IMR-90 (cell line): ENCODE results near the gene PPFIBP2. TPM values are rescaled to one million over a fixed set of nuclear protein-coding genes. Genes with fewer than 3 reads are reported as not detected.

ENCODE experiments used
- ATAC-seq: fragments of 200-7000 bp; cut with Tn5 transposase; 2 replicates; pipeline ENCODE4 v1.9.1; 2020; ENCODE audit warnings: low read depth, mild to moderate bottlenecking, moderate library complexity
- BruUV-seq: library from RNA; stranded (reverse); fragments of 400-500 nt; replicated peaks from 2 replicates; lab custom pipeline; 2021; lab: Mats Ljungman, UMichigan
- CTCF ChIA-PET: fragments of 300-600 bp; formaldehyde crosslinking; extraction: SDS; loops from one replicate; lab custom pipeline; 2021; ENCODE audit warnings: antibody characterized with exemption; lab: Yijun Ruan, JAX
- POLR2A ChIA-PET: fragments of 300-600 bp; sonication (Branson Sonifier 250); formaldehyde crosslinking; loops from one replicate; lab custom pipeline; 2022; ENCODE audit warnings: antibody characterized with exemption; ENCODE audit not compliant: unreplicated experiment; lab: Charles Lee
- DNase-seq: peaks from one replicate; pipeline ENCODE4 v3.0.0; 2013
- H2AFZ ChIP-seq: replicated peaks from 2 replicates; pipeline ENCODE3; 2013; ENCODE audit warnings: low read length, mild to moderate bottlenecking; ENCODE audit not compliant: poor library complexity
- H2AK5ac ChIP-seq: 2 replicates; pipeline ENCODE4 v1.6.1; 2013; ENCODE audit warnings: low read depth, low read length, inconsistent platforms
- H2AK9ac ChIP-seq: replicated peaks from 2 replicates; pipeline ENCODE3; 2013; ENCODE audit warnings: mild to moderate bottlenecking, low read depth, low read length, moderate library complexity; ENCODE audit not compliant: poor library complexity
- H2BK120ac ChIP-seq: 2 replicates; pipeline ENCODE4 v1.6.1; 2013; ENCODE audit warnings: low read depth, low read length, inconsistent platforms
- H2BK15ac ChIP-seq: 3 replicates; pipeline ENCODE4 v1.6.1; 2013; ENCODE audit warnings: low read depth, low read length, inconsistent platforms
- H2BK20ac ChIP-seq: 2 replicates; pipeline ENCODE4 v1.6.1; 2013; ENCODE audit warnings: low read depth, mild to moderate bottlenecking, inconsistent platforms, low read length, moderate library complexity
- H2BK5ac ChIP-seq: 2 replicates; pipeline ENCODE4 v1.6.1; 2013; ENCODE audit warnings: mild to moderate bottlenecking, low read depth, low read length, inconsistent platforms; ENCODE audit not compliant: poor library complexity, severe bottlenecking
- H3K14ac ChIP-seq: replicated peaks from 2 replicates; pipeline ENCODE4 v1.6.1; 2013; ENCODE audit warnings: low read depth, low read length, inconsistent platforms
- H3K18ac ChIP-seq: 2 replicates; pipeline ENCODE4 v1.6.1; 2013; ENCODE audit warnings: low read depth, low read length, control low read depth
- H3K23ac ChIP-seq: 2 replicates; pipeline ENCODE4 v1.6.1; 2013; ENCODE audit warnings: low read depth, low read length, inconsistent platforms
- H3K27ac ChIP-seq: 2 replicates; pipeline ENCODE4 v1.5.1; 2013; ENCODE audit warnings: mild to moderate bottlenecking, control low read depth, low read length; ENCODE audit not compliant: insufficient read depth
- H3K27me3 ChIP-seq: 2 replicates; pipeline ENCODE4 v1.6.1; 2013; ENCODE audit warnings: low read length; ENCODE audit not compliant: control insufficient read depth, insufficient read depth
- H3K36me3 ChIP-seq: 2 replicates; pipeline ENCODE4 v1.6.1; 2013; ENCODE audit warnings: low read length, mixed read lengths; ENCODE audit not compliant: control insufficient read depth, insufficient read depth
- H3K4ac ChIP-seq: 2 replicates; pipeline ENCODE4 v1.6.1; 2013; ENCODE audit warnings: low read depth, low read length, inconsistent platforms
- H3K4me1 ChIP-seq: 2 replicates; pipeline ENCODE4 v1.6.1; 2013; ENCODE audit warnings: low read length, mixed read lengths; ENCODE audit not compliant: control insufficient read depth, insufficient read depth
- H3K4me2 ChIP-seq: 2 replicates; pipeline ENCODE4 v1.6.1; 2013; ENCODE audit warnings: low read depth, mild to moderate bottlenecking, control low read depth, low read length, moderate library complexity
- H3K4me3 ChIP-seq: 2 replicates; pipeline ENCODE4 v1.5.1; 2013; ENCODE audit warnings: low read depth, mild to moderate bottlenecking, control low read depth, low read length, moderate library complexity; ENCODE audit not compliant: insufficient read depth
- H3K56ac ChIP-seq: 2 replicates; pipeline ENCODE4 v1.6.1; 2013; ENCODE audit warnings: low read length, inconsistent platforms; ENCODE audit not compliant: insufficient read depth; ENCODE audit errors: extremely low read depth
- H3K79me1 ChIP-seq, 2 experiments: 2 replicates each; pipeline ENCODE4 v1.6.1; 2013; ENCODE audit warnings: low read length in 2 of 2, inconsistent platforms in 1 of 2, low read depth in 1 of 2
- H3K9ac ChIP-seq: 2 replicates; pipeline ENCODE4 v1.6.1; 2013; ENCODE audit warnings: low read depth, low read length, control low read depth
- H3K9me1 ChIP-seq: 2 replicates; pipeline ENCODE4 v1.6.1; 2013; ENCODE audit warnings: low read length, inconsistent platforms; ENCODE audit not compliant: insufficient read depth
- H3K9me3 ChIP-seq: 2 replicates; pipeline ENCODE4 v1.6.1; 2013; ENCODE audit warnings: low read length; ENCODE audit not compliant: control insufficient read depth, insufficient read depth
- H4K20me1 ChIP-seq: 2 replicates; pipeline ENCODE4 v1.6.1; 2013; ENCODE audit warnings: low read length, inconsistent platforms; ENCODE audit not compliant: insufficient read depth
- H4K5ac ChIP-seq: 2 replicates; pipeline ENCODE4 v1.6.1; 2013; ENCODE audit warnings: mild to moderate bottlenecking, low read depth, low read length, control low read depth
- H4K8ac ChIP-seq, 2 experiments: 2 replicates each; pipeline ENCODE4 v1.6.1; 2013; ENCODE audit warnings: low read depth in 2 of 2, low read length in 2 of 2, control low read depth in 1 of 2, inconsistent platforms in 1 of 2
- H4K91ac ChIP-seq: 2 replicates; pipeline ENCODE4 v1.6.1; 2013; ENCODE audit warnings: low read depth, low read length, inconsistent platforms; ENCODE audit not compliant: insufficient read depth
- CHD1 ChIP-seq: IDR thresholded peaks from 2 replicates; pipeline ENCODE4 v1.6.1; 2012; ENCODE audit warnings: low read depth, low read length, improper control_type of control experiment
- MXI1 ChIP-seq: IDR thresholded peaks from 2 replicates; pipeline ENCODE4 v1.6.1; 2012; ENCODE audit warnings: low read depth, mild to moderate bottlenecking, low read length, moderate library complexity, borderline replicate concordance
- NFE2L2 ChIP-seq: fragments of 150-350 bp; IDR thresholded peaks from 2 replicates; pipeline ENCODE4 v1.6.1; 2016; ENCODE audit warnings: low read depth, mild to moderate bottlenecking, low read length
- POLR2A ChIP-seq: IDR thresholded peaks from 2 replicates; pipeline ENCODE4 v1.6.1; 2012; ENCODE audit warnings: mild to moderate bottlenecking, low read depth, low read length
- RAD21 ChIP-seq: IDR thresholded peaks from 2 replicates; pipeline ENCODE4 v1.6.1; 2012; ENCODE audit warnings: low read length, improper control_type of control experiment
- RCOR1 ChIP-seq: IDR thresholded peaks from 2 replicates; pipeline ENCODE4 v1.6.1; 2012; ENCODE audit warnings: mild to moderate bottlenecking, low read length, improper control_type of control experiment; ENCODE audit not compliant: insufficient replicate concordance
- WGBS, 2 experiments: methylation state at CpG; one replicate each; pipeline versions ENCODE4 v1.1.5 to v1.1.7; 2013; ENCODE audit warnings: missing lambda C conversion rate in 2 of 2; ENCODE audit not compliant: insufficient read length in 1 of 2; ENCODE audit errors: extremely low coverage in 2 of 2; 5-methylcytosine and 5-hydroxymethylcytosine counted together
- dilution Hi-C: fragments of 300-500 bp; cut with HindIII; formaldehyde crosslinking; loops from one replicate; pipeline ENCODE4 v1.14.3; 2018; ENCODE audit warnings: low sequenced_read_pairs; ENCODE audit not compliant: unreplicated experiment
- in situ Hi-C: fragments of 300-500 bp; cut with MboI; formaldehyde crosslinking; loops from 3 replicates; pipeline ENCODE4 v1.14.3; 2019; ENCODE audit warnings: low sequenced_read_pairs, inconsistent platforms, mixed read lengths
- intact Hi-C: fragments of 100-400 bp; cut with micrococcal nuclease; formaldehyde crosslinking; loops from 2 replicates; pipeline ENCODE4 v1.10.0; 2022
- polyA plus RNA-seq, 3 experiments: library from polyadenylated mRNA; depleted of rRNA; stranded (reverse); fragments of >200 nt; gene quantifications; 2 replicates each; pipeline ENCODE4 v1.2.3, GENCODE V29; 2012; ENCODE audit warnings: low replicate concordance in 1 of 3
- total RNA-seq: library from RNA; depleted of rRNA; stranded (reverse); fragments of >200 nt; gene quantifications from 2 replicates; pipeline ENCODE4 v1.2.3, GENCODE V29; 2012

Gene PPFIBP2
- total and polyA plus RNA-seq, 2 of the 4 experiments (the other 2 are of a cell fraction), result 6.0 to 11.8 TPM

GRCh38 chr11:7589861-7590260 lies 76.1 kb downstream of the PPFIBP2 start:
- ATAC-seq, result no peak

More at GRCh38 chr11:7589861-7590260, 76.1 kb downstream of the PPFIBP2 start:
- no peak overlapping the region for H3K4ac ChIP-seq
- H2AFZ ChIP-seq, result no peak overlapping the region
- no TSS peak for BruUV-seq
- H4K8ac ChIP-seq, result no peak overlapping the region
- ChIA-PET POLR2A (no interaction called here), CTCF (interaction anchor here (0.7 kb wide), 1 partner anchor 11 kb away, joined by 10 read pairs; no protein-coding TSS in a partner anchor)
- H4K91ac ChIP-seq, result no peak overlapping the region
- H2BK120ac ChIP-seq, result no peak overlapping the region
- H3K18ac ChIP-seq, result no peak overlapping the region
- no peak overlapping the region for H3K23ac ChIP-seq
- H3K27me3 ChIP-seq, result no peaks in the 10 kb centered on the region
- no peaks in the 10 kb centered on the region for H4K20me1 ChIP-seq
- no peak overlapping the region for H2BK5ac ChIP-seq
- no peaks in the 10 kb centered on the region for H3K36me3 ChIP-seq
- H4K5ac ChIP-seq, result no peak overlapping the region
- no CpG with 5 or more reads among the region's 2 CpGs for WGBS, 2 experiments
- no peak overlapping the region for H2AK9ac ChIP-seq
- in situ Hi-C loops (no loop called here), intact Hi-C loops (no loop called here), dilution Hi-C loops (no loop called here)
- no peak overlapping the region for H3K9ac ChIP-seq
- H3K79me1 ChIP-seq, result no peaks in the 10 kb centered on the region
- no peak overlapping the region for H3K14ac ChIP-seq
- TF ChIP-seq CHD1 (no peak), MXI1 (no peak), RCOR1 (no peak), POLR2A (no peak), NFE2L2 (no peak), RAD21 (no peak)
- DNase-seq, result no peak
- H3K4me1 ChIP-seq, result peaks cover 8% of the 10 kb centered on the region; the same call in 1 of the 2 replicates
- H2BK20ac ChIP-seq, result no peak overlapping the region
- H2AK5ac ChIP-seq, result no peak overlapping the region
- no peak overlapping the region for H3K4me2 ChIP-seq
- no peak overlapping the region for H3K56ac ChIP-seq
- H3K9me1 ChIP-seq, result 0 out of 2 replicates have a peak, but pooled peaks cover 4% of the 10 kb centered on the region
- H3K9me3 ChIP-seq, result no peaks in the 10 kb centered on the region
- no peak overlapping the region for H2BK15ac ChIP-seq
- H3K27ac ChIP-seq, result no peak overlapping the region
- H3K4me3 ChIP-seq, result no peak overlapping the region
